Mesothelial cell of epicardium (in vitro differentiated cells): Measurements from ENCODE around the gene ESPNL. TPM values are rescaled to one million over a fixed set of nuclear protein-coding genes. Genes with fewer than 3 reads are reported as not detected.
A peak's percentile ranks its signal among the peaks of the same experiment; 100 is the strongest.

Source experiments
- DNase-seq, 2 experiments: peaks; one replicate each; pipeline ENCODE4 v3.0.0; 2021; ENCODE audit warnings: low spot score in 2 of 2; ENCODE audit not compliant: unreplicated experiment in 2 of 2
- H3K27ac Mint-ChIP-seq: 2 replicates; pipeline ENCODE4 v1.8.0; 2021; ENCODE audit warnings: mixed read lengths
- H3K27me3 Mint-ChIP-seq: 2 replicates; pipeline ENCODE4 v1.8.0; 2021; ENCODE audit warnings: low read depth, mixed read lengths
- H3K36me3 Mint-ChIP-seq: 2 replicates; pipeline ENCODE4 v1.8.0; 2021; ENCODE audit warnings: mixed read lengths
- H3K4me1 Mint-ChIP-seq: 2 replicates; pipeline ENCODE4 v1.8.0; 2021; ENCODE audit warnings: mixed read lengths
- H3K4me3 Mint-ChIP-seq: 2 replicates; pipeline ENCODE4 v1.8.0; 2021; ENCODE audit warnings: mild to moderate bottlenecking, moderate library complexity, mixed read lengths
- H3K9me3 Mint-ChIP-seq: 2 replicates; pipeline ENCODE4 v1.8.0; 2021; ENCODE audit warnings: mixed read lengths
- total RNA-seq: library from RNA; stranded (reverse); gene quantifications from 3 replicates; pipeline ENCODE4 v1.2.1, GENCODE V29; 2021
- TF ChIP-seq, protein P1 (sequence below): fragments of 200-600 bp; sonication (generic); IDR thresholded peaks from one replicate; pipeline ENCODE4 v1.5.0; 2021; ENCODE audit warnings: antibody characterized with exemption; ENCODE audit not compliant: unreplicated experiment

Gene ESPNL
- total RNA-seq, 1 donor from 2014 or later, result 0.38 TPM

GRCh38 chr2:238099714-238100048, 459 bp upstream of the ESPNL start:
- Mint-ChIP-seq H3K27me3 (no peaks in the 10 kb centered on the region), H3K27ac (no peak overlapping the region), H3K36me3 (peaks cover 1% of the 10 kb centered on the region), H3K4me3 (no peak overlapping the region), H3K4me1 (peaks cover 2% of the 10 kb centered on the region), H3K9me3 (no peaks in the 10 kb centered on the region)
- no peak for DNase-seq
- TF ChIP-seq, protein P1, sequence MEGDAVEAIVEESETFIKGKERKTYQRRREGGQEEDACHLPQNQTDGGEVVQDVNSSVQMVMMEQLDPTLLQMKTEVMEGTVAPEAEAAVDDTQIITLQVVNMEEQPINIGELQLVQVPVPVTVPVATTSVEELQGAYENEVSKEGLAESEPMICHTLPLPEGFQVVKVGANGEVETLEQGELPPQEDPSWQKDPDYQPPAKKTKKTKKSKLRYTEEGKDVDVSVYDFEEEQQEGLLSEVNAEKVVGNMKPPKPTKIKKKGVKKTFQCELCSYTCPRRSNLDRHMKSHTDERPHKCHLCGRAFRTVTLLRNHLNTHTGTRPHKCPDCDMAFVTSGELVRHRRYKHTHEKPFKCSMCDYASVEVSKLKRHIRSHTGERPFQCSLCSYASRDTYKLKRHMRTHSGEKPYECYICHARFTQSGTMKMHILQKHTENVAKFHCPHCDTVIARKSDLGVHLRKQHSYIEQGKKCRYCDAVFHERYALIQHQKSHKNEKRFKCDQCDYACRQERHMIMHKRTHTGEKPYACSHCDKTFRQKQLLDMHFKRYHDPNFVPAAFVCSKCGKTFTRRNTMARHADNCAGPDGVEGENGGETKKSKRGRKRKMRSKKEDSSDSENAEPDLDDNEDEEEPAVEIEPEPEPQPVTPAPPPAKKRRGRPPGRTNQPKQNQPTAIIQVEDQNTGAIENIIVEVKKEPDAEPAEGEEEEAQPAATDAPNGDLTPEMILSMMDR, result no peak

GRCh38 chr2:238100821-238101771, 956 bp downstream of the ESPNL start:
- H3K4me3 Mint-ChIP-seq, result no peak overlapping the region
- no peak for DNase-seq
- H3K9me3 Mint-ChIP-seq, result no peaks in the 10 kb centered on the region
- H3K27ac Mint-ChIP-seq, result no peak overlapping the region
- H3K36me3 Mint-ChIP-seq, result peaks cover 1% of the 10 kb centered on the region
- peaks cover 2% of the 10 kb centered on the region for H3K4me1 Mint-ChIP-seq
- no peaks in the 10 kb centered on the region for H3K27me3 Mint-ChIP-seq
- TF ChIP-seq, protein P1, result no peak

GRCh38 chr2:238101891-238102841, 2.0 kb downstream of the ESPNL start:
- Mint-ChIP-seq H3K9me3 (no peaks in the 10 kb centered on the region), H3K27me3 (no peaks in the 10 kb centered on the region), H3K36me3 (peaks cover 1% of the 10 kb centered on the region), H3K4me1 (no peaks in the 10 kb centered on the region), H3K4me3 (no peak overlapping the region), H3K27ac (no peak overlapping the region)
- peak in 1 of 2 experiments; percentile 35 for DNase-seq
- TF ChIP-seq, protein P1, result no peak

DNA sequence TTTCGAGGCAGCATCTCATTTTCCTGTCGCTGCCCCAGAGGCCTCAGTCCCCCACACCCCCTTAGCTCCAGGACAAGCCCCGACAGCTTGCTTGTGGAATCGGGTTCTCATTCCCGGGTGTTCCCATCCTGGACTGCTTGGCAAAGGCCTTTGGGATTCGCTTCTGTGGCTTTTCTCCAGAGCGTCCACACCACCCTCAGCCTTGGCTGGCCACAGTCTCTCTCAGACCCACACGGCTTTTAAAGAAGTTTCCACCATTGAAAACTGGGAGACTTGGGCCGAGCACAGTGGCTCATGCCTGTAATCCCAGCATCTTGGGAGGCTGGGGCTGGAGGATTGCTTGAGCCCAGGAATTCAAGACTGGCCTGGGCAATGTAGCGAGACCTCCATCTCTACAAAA, 2.7 kb downstream of the ESPNL start:
- TF ChIP-seq, protein P1, result no peak
- peak in 1 of 2 experiments; percentile 35 for DNase-seq
- Mint-ChIP-seq H3K27ac (no peak overlapping the region), H3K4me1 (no peaks in the 10 kb centered on the region), H3K36me3 (peaks cover 1% of the 10 kb centered on the region), H3K9me3 (no peaks in the 10 kb centered on the region), H3K27me3 (no peaks in the 10 kb centered on the region), H3K4me3 (no peak overlapping the region)

- TF ChIP-seq, protein P1, result no peak
- Mint-ChIP-seq H3K4me3 (no peak overlapping the region), H3K9me3 (no peaks in the 10 kb centered on the region), H3K27me3 (no peaks in the 10 kb centered on the region), H3K4me1 (no peaks in the 10 kb centered on the region), H3K36me3 (peaks cover 1% of the 10 kb centered on the region), H3K27ac (no peak overlapping the region)
- DNase-seq, result peak in 1 of 2 experiments; percentile 31
Observed at GRCh38 chr2:238103465-238104225, 3.5 kb downstream of the ESPNL start.
